ENCODE results near the gene HEATR5A.

- TF ChIP-seq, protein P1, sequence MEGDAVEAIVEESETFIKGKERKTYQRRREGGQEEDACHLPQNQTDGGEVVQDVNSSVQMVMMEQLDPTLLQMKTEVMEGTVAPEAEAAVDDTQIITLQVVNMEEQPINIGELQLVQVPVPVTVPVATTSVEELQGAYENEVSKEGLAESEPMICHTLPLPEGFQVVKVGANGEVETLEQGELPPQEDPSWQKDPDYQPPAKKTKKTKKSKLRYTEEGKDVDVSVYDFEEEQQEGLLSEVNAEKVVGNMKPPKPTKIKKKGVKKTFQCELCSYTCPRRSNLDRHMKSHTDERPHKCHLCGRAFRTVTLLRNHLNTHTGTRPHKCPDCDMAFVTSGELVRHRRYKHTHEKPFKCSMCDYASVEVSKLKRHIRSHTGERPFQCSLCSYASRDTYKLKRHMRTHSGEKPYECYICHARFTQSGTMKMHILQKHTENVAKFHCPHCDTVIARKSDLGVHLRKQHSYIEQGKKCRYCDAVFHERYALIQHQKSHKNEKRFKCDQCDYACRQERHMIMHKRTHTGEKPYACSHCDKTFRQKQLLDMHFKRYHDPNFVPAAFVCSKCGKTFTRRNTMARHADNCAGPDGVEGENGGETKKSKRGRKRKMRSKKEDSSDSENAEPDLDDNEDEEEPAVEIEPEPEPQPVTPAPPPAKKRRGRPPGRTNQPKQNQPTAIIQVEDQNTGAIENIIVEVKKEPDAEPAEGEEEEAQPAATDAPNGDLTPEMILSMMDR (IDR thresholded peaks at IDR 0.05): no peak
- TF ChIP-seq POLR2A (IDR thresholded peaks at IDR 0.05) (no peak), POLR2AphosphoS5 (IDR thresholded peaks at IDR 0.05) (no peak)
These were observed 161.8 kb downstream of the HEATR5A start for GRCh38 chr14:31258427-31259039.

All from prostate gland (tissue), 2 donors.